A673 (cell line): Measurements from ENCODE around the gene ICAM3.

Experiments
- CTCF ChIP-seq: fragments of 300-800, 200-600 bp; sonication (generic); conservative IDR thresholded peaks from 2 replicates; pipeline ENCODE4 v1.5.1; 2017; ENCODE audit warnings: low read depth, mild to moderate bottlenecking, antibody characterized with exemption, low read length, moderate library complexity, mixed read lengths
- EZH2 ChIP-seq: fragments of 200-600 bp; sonication (generic); IDR thresholded peaks from 2 replicates; pipeline ENCODE4 v1.6.1; 2017; ENCODE audit warnings: borderline replicate concordance, low read depth, mild to moderate bottlenecking, mixed read lengths, antibody characterized with exemption, low read length; ENCODE audit not compliant: poor library complexity, severe bottlenecking

- TF ChIP-seq CTCF = no peak
- no peak for TF ChIP-seq EZH2
These were observed 39.6 kb downstream of the ICAM3 start for GRCh38 chr19:10299545-10300458.
